Measurements from ENCODE around the gene PDE8A.

PDE8A gene

DNA sequence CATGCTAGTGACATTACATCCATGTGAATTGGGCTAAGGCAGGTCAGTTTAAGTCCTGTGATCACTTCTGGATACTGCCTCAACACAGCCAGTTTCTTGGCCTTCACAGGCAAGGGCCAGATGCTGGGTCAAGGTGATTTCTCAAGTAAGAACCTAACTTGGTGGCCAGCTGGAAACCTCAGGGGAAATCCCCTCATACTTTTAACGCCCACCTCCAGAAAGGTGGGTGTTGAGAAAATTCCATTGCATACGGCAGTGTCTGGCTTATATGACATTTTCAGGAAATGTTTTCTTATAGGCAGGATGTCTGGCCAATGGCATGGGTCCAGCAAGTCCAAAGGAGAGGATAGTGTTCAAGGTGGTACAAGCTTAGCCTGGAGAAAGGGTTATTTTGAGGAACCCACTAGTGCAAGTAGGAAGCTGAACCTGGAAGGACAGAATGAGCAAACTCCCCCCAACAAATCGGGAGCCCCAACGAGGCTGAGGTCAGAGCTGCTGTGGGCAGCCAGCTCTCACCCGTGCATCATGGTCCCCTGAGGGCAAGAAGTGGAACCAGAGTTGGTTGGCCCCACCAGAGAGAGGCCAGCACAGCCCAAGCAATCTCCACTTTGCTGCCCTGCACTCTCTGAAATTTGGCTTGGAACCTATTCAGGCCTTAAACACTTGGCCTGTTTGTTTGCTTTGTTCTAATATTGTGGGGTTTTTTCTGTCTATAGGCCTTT is 135.4 kb downstream of the PDE8A start:
- Mint-ChIP-seq H3K36me3 (ENCODE audit: insufficient read depth) (peaks cover 24% of the 10 kb centered on the region), H3K27me3 (no peaks in the 10 kb centered on the region), H3K9me3 (no peaks in the 10 kb centered on the region), H3K4me3 (no peak overlapping the region), H3K27ac (no peak overlapping the region), H3K4me1 (ENCODE audit: low read depth in 2 of 2) (no peaks in the 10 kb centered on the region)
- DNase-seq (no peak), ATAC-seq (replicated peaks) (no peak)

DNA sequence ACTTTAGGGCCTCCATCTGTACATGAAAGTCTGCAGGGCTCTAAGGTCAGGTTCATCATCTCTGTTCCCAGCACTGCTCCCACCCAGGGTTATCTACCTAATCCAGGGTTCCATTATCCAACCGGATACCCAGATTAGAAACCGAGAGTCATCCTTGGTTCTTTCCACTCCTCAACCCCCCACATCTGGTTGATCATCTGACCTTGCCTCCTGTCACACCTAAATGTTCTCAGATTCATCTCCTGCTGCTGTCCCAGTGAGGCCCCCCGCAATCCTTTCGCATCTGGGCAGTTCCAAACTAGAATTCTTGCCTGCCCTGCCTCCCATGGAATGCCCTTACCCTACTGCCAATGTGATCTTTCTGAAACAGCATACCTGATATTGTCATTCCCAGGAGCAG is 136.5 kb downstream of the PDE8A start:
- DNase-seq (no peak), ATAC-seq (replicated peaks) (no peak)
- peaks cover 21% of the 10 kb centered on the region for H3K36me3 Mint-ChIP-seq (ENCODE audit: insufficient read depth)
- no peaks in the 10 kb centered on the region for H3K27me3 Mint-ChIP-seq
- no peak overlapping the region for H3K4me3 Mint-ChIP-seq
- no peaks in the 10 kb centered on the region for H3K9me3 Mint-ChIP-seq
- H3K4me1 Mint-ChIP-seq (ENCODE audit: low read depth in 2 of 2) = no peaks in the 10 kb centered on the region
- no peak overlapping the region for H3K27ac Mint-ChIP-seq

DNA sequence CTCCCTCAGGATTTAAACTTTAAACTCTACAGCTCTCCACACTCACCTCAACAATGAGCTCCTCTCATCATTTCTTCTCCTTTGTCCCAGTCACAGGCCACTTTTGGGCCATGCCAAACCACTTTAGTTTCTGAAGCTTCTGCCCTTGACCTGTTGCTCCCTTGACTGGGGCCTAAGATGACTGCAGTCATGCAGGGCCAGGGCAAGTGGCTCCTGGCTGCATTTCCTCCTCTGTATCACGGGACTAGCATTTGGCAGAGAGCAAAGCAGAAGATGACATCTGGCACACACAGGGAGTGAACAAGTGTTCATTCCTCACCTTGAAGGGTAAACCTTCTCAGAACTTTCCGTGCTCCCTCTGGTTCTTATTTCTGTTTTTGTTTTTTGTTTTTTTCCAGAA is 136.9 kb downstream of the PDE8A start:
- DNase-seq (no peak), ATAC-seq (replicated peaks) (no peak)
- Mint-ChIP-seq H3K4me1 (ENCODE audit: low read depth in 2 of 2) (no peaks in the 10 kb centered on the region), H3K4me3 (no peak overlapping the region), H3K27ac (no peak overlapping the region), H3K36me3 (ENCODE audit: insufficient read depth) (peaks cover 22% of the 10 kb centered on the region), H3K9me3 (no peaks in the 10 kb centered on the region), H3K27me3 (no peaks in the 10 kb centered on the region)

DNA sequence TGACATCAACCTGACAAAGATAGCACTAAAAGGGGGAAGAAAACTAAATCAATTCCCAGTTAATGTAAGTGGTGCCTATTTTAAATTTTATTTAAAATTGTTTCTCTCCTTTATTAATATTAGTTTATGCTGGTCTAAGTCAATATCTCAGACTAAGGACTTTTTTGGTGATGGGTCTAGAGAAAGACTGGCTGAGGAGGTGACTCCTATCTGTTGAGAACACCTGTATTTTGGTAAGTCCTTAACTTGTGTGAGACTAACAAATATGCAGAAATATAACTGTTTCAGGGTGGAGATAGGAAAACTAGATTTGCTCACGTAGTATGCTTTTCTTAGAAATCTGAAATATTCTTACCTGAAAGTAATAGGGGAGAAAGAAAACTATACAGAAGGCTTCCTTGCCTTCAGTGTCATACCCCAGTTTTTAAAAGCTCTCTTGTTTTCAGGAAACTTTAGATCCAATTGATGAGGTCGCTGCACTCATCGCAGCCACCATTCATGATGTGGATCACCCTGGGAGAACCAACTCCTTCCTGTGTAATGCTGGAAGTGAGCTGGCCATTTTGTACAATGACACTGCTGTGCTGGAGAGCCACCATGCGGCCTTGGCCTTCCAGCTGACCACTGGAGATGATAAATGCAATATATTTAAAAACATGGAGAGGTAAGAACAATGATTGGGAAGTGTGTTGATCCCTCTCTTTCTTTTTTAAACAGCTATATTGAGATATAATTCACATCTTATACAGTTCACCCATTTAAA is 138.9 kb downstream of the PDE8A start:
- Mint-ChIP-seq H3K27ac (no peak overlapping the region), H3K9me3 (no peaks in the 10 kb centered on the region), H3K36me3 (ENCODE audit: insufficient read depth) (peaks cover 24% of the 10 kb centered on the region), H3K27me3 (no peaks in the 10 kb centered on the region), H3K4me3 (no peak overlapping the region), H3K4me1 (ENCODE audit: low read depth in 2 of 2) (no peaks in the 10 kb centered on the region)
- ATAC-seq (replicated peaks) (no peak), DNase-seq (no peak)

DNA sequence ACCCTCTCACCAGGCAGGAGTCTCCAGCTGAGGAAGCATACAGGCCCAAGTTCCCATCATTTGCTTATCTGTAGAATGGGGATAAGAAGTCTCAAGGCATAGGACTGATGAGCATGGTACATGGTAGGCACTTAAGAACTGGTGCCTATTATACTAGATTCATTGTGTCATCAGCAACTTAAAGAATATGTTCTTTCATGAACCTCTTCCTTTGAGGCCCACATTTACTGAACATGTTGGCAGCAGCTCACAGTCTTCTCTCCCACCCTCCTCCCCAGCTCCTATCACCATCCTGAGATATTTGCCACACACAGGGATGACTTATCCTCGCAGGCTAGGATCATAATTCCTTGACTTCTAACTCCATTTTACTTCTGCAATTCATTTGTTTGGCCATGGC is 142.5 kb downstream of the PDE8A start:
- Mint-ChIP-seq H3K9me3 (no peaks in the 10 kb centered on the region), H3K4me3 (no peak overlapping the region), H3K27me3 (no peaks in the 10 kb centered on the region), H3K4me1 (ENCODE audit: low read depth in 2 of 2) (no peaks in the 10 kb centered on the region), H3K36me3 (ENCODE audit: insufficient read depth) (peaks cover 30% of the 10 kb centered on the region), H3K27ac (no peak overlapping the region)
- no peak for DNase-seq
- no peak for ATAC-seq (replicated peaks)

DNA sequence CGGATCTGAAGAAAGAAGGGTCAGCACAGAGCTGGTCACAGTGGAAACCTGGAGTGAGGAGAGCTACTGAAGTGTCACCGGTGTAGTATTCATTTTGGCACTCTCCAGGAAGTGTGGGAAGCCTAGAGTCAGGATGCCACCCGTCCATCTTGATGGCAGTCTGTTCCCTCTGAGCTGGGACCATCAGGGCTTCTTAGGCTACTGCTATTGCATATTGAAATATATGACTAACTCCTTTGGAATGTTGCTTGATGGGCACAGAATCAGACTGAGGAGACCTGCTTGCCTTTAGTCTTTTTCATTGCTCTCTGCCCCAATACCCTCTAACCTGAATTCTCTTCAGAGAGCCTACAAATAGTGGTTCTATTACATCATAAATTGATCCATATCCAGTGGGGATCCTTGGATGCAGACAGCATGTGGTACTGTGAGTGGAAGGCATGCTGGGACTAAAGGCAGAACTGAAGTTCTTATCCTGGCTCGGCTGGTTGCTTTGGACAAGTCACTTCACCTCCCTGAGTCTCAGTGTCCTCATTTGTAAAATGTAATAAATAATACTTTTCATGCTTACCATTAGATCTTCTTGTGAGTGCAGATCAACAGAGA is 143.5 kb downstream of the PDE8A start:
- H3K9me3 Mint-ChIP-seq = no peaks in the 10 kb centered on the region
- H3K36me3 Mint-ChIP-seq (ENCODE audit: insufficient read depth) = peaks cover 27% of the 10 kb centered on the region
- no peaks in the 10 kb centered on the region for H3K27me3 Mint-ChIP-seq
- H3K4me1 Mint-ChIP-seq (ENCODE audit: low read depth in 2 of 2) = no peaks in the 10 kb centered on the region
- DNase-seq = no peak
- no peak for ATAC-seq (replicated peaks)
- no peak overlapping the region for H3K27ac Mint-ChIP-seq
- no peak overlapping the region for H3K4me3 Mint-ChIP-seq

DNA sequence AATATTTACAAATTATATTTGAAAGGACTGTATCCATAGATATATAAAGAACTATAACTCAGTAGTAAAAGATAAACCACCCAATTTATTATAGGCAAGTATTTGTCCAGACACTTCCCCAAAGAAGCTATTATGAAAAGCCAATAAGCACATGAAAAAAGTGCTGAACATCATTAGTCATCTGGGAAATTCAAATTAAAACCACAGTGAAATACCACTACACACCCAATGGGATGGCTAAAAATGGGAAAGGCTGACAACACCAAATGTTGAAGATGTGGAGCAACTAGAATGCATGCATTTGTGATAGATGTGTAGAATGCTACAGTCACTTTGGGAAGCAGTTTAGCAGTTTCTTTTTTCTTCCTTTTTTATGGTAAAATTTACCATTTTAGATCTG is 147.0 kb downstream of the PDE8A start:
- no peak for ATAC-seq (replicated peaks)
- H3K27me3 Mint-ChIP-seq = no peaks in the 10 kb centered on the region
- no peak overlapping the region for H3K27ac Mint-ChIP-seq
- DNase-seq = no peak
- H3K36me3 Mint-ChIP-seq (ENCODE audit: insufficient read depth) = peaks cover 25% of the 10 kb centered on the region
- H3K4me3 Mint-ChIP-seq = no peak overlapping the region
- no peaks in the 10 kb centered on the region for H3K9me3 Mint-ChIP-seq
- no peaks in the 10 kb centered on the region for H3K4me1 Mint-ChIP-seq (ENCODE audit: low read depth in 2 of 2)

DNA sequence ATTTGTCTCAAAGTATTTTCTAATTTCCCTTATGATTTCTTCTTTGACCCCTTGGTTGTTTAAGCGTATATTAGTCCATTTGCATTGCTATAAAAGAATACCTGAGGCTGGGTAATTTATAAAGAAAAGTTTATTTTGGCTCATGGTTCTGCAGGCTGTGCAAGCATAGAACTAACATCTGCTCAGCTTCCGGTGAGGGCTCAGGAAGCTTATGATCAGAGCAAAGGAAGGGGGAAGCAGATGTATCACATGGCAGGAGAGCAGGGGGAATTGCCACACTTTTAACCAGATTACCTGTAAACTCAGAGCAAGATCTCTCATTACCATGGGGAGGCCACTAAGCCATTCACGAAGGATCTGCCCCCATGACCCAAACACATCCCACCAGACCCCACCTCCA is 148.2 kb downstream of the PDE8A start:
- no peak overlapping the region for H3K4me3 Mint-ChIP-seq
- no peaks in the 10 kb centered on the region for H3K27me3 Mint-ChIP-seq
- no peak overlapping the region for H3K27ac Mint-ChIP-seq
- DNase-seq (no peak), ATAC-seq (replicated peaks) (no peak)
- H3K4me1 Mint-ChIP-seq (ENCODE audit: low read depth in 2 of 2) = no peaks in the 10 kb centered on the region
- no peaks in the 10 kb centered on the region for H3K9me3 Mint-ChIP-seq
- H3K36me3 Mint-ChIP-seq (ENCODE audit: insufficient read depth) = peaks cover 24% of the 10 kb centered on the region

DNA sequence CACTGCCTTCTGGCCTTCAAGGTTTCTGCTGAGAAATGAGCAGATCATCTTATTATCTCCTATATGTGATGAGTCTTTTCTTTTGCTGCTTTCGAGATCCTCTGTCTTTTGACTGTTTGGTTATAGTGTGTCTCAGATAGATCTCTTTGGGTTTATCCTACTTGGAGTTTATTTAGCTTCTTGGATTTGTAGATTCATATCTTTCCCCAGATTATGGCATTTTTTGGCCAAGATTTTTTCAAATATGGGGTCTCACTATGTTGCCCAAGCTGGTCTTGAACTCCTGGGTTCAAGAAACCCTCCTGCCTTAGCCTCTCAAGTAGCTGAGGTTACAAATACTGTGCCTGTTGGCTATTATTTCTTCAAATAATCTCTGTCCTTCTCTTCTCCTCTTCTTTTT is 150.3 kb downstream of the PDE8A start:
- DNase-seq (no peak), ATAC-seq (replicated peaks) (no peak)
- H3K27me3 Mint-ChIP-seq = no peaks in the 10 kb centered on the region
- no peak overlapping the region for H3K4me3 Mint-ChIP-seq
- H3K9me3 Mint-ChIP-seq = no peaks in the 10 kb centered on the region
- H3K36me3 Mint-ChIP-seq (ENCODE audit: insufficient read depth) = peaks cover 25% of the 10 kb centered on the region
- no peak overlapping the region for H3K27ac Mint-ChIP-seq
- no peaks in the 10 kb centered on the region for H3K4me1 Mint-ChIP-seq (ENCODE audit: low read depth in 2 of 2)

DNA sequence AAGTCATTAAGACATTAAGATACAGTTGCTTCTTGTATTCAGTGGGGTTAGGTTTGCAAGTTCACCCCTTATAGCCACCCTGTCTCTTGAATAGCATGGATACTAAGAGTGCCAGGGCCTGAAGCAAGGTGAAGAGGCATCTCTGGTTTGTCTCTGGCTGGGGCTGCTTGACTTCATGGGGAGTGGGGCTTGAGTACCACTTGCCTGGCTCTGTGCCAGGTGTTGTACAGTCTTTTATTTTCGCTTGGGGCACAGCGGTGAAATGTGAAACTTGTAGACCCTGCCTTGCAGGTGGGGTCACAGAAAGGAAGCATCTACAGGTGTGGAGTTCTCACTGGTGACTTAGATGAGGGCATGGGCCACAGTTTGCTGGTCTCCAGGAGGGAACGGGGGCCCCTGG is 152.1 kb downstream of the PDE8A start:
- H3K36me3 Mint-ChIP-seq (ENCODE audit: insufficient read depth) = peaks cover 18% of the 10 kb centered on the region
- H3K9me3 Mint-ChIP-seq = no peaks in the 10 kb centered on the region
- ATAC-seq (replicated peaks) (no peak), DNase-seq (no peak)
- H3K27me3 Mint-ChIP-seq = no peaks in the 10 kb centered on the region
- H3K27ac Mint-ChIP-seq = no peak overlapping the region
- no peak overlapping the region for H3K4me3 Mint-ChIP-seq
- no peaks in the 10 kb centered on the region for H3K4me1 Mint-ChIP-seq (ENCODE audit: low read depth in 2 of 2)

DNA sequence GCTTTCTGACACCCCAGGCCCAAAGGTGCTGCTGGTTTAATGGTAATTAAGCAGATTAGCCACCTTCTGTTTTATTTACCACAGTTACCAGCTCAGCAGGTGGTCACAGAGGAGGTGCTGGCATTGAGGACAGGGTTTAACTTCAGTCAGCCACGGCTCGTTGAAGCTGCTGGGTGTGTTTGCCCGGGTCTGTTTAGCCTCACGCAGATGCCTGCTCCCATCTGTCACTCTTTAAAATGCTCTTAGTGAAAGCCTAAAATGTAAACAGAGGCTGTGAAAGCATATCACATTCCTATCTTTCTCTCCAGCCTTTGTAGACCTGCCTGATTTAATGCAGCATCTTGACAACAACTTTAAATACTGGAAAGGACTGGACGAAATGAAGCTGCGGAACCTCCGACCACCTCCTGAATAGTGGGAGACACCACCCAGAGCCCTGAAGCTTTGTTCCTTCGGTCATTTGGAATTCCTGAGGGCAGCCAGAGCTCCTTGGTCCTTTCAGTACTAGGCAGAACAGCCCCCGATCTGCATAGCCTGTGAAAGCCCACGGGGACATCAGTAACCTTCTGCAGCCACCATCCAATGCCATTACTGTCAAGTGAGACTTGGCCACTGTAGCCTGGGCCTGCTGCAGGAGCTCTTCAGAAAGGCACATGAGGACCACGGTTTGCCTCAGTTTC is 156.0 kb downstream of the PDE8A start:
- Mint-ChIP-seq H3K4me1 (ENCODE audit: low read depth in 2 of 2) (no peaks in the 10 kb centered on the region), H3K27me3 (no peaks in the 10 kb centered on the region), H3K9me3 (no peaks in the 10 kb centered on the region), H3K36me3 (ENCODE audit: insufficient read depth) (peaks cover 24% of the 10 kb centered on the region), H3K27ac (no peak overlapping the region), H3K4me3 (no peak overlapping the region)
- ATAC-seq (replicated peaks) = no peak
- DNase-seq = no peak

DNA sequence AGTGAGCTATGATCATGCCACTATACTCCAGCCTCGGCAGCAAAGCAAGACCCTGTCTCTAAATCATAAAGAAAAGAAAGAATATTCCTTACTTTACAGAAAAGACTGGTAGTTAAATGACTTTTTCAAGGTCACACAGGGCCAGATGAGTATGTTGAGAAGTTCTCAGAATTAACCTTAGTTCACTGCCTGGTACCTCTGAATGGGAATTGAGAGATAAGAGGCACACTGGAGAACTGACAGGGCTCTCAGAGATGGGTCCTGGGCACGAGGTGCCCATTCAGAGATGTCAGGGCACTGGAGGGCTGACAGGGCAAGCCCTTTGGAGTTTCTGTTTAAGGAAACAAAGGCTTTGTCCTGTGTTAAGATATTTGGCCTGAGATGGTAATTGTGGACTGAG is 157.7 kb downstream of the PDE8A start:
- no peaks in the 10 kb centered on the region for H3K4me1 Mint-ChIP-seq (ENCODE audit: low read depth in 2 of 2)
- ATAC-seq (replicated peaks) (no peak), DNase-seq (no peak)
- no peak overlapping the region for H3K4me3 Mint-ChIP-seq
- no peaks in the 10 kb centered on the region for H3K27me3 Mint-ChIP-seq
- peaks cover 21% of the 10 kb centered on the region for H3K36me3 Mint-ChIP-seq (ENCODE audit: insufficient read depth)
- H3K9me3 Mint-ChIP-seq = no peaks in the 10 kb centered on the region
- H3K27ac Mint-ChIP-seq = no peak overlapping the region

DNA sequence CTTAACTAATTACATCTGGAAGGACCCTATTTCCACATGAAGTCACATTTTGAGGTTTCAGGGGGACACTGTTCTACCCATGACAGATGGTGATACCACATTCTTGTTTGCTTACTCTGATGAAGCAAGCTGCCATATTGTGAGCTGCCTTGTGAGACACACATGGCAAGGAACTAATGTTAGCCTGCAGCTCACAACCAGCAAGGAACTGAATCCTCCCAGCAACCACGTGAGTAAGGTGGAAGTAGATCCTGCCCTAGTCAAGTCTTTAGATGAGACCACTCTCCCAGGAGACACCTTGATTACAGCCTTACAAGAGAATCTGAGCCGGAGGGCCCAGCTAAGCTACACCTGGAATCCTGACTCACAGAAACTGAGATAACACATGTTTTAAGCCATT is 160.1 kb downstream of the PDE8A start:
- Mint-ChIP-seq H3K4me1 (ENCODE audit: low read depth in 2 of 2) (no peaks in the 10 kb centered on the region), H3K4me3 (no peak overlapping the region), H3K27me3 (no peaks in the 10 kb centered on the region), H3K27ac (no peak overlapping the region), H3K9me3 (no peaks in the 10 kb centered on the region), H3K36me3 (ENCODE audit: insufficient read depth) (peaks cover 12% of the 10 kb centered on the region)
- no peak for ATAC-seq (replicated peaks)
- DNase-seq = no peak

DNA sequence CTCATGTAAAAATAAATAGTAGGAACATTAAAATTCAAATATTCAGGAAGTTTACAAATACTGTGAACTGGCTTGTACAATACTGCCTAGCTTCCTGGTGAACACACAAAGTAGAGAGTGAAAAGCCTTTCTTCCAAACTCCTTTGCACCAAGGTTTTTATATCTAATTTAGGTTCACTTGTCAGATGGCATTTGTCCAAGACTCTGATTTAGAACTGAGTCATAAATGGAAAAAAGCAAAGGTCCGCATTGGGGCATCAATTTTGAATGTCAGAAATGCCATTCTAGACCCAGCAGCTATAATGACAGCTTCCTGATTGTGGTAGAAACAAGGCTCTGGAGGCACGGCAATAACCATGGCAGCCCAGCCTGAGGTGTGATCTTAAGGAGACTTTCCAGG is 160.7 kb downstream of the PDE8A start:
- Mint-ChIP-seq H3K27me3 (no peaks in the 10 kb centered on the region), H3K36me3 (ENCODE audit: insufficient read depth) (peaks cover 9% of the 10 kb centered on the region), H3K9me3 (no peaks in the 10 kb centered on the region), H3K4me3 (no peak overlapping the region), H3K27ac (no peak overlapping the region), H3K4me1 (ENCODE audit: low read depth in 2 of 2) (no peaks in the 10 kb centered on the region)
- DNase-seq (no peak), ATAC-seq (replicated peaks) (no peak)
